GM19193 (cell line): ENCODE data around the gene CNNM1.

Experiments used
- POLR2A ChIP-seq: IDR thresholded peaks from 4 replicates; pipeline ENCODE4 v1.6.1; 2011; ENCODE audit not compliant: insufficient read depth, insufficient read length; ENCODE audit errors: extremely low read depth

The CNNM1 gene

DNA sequence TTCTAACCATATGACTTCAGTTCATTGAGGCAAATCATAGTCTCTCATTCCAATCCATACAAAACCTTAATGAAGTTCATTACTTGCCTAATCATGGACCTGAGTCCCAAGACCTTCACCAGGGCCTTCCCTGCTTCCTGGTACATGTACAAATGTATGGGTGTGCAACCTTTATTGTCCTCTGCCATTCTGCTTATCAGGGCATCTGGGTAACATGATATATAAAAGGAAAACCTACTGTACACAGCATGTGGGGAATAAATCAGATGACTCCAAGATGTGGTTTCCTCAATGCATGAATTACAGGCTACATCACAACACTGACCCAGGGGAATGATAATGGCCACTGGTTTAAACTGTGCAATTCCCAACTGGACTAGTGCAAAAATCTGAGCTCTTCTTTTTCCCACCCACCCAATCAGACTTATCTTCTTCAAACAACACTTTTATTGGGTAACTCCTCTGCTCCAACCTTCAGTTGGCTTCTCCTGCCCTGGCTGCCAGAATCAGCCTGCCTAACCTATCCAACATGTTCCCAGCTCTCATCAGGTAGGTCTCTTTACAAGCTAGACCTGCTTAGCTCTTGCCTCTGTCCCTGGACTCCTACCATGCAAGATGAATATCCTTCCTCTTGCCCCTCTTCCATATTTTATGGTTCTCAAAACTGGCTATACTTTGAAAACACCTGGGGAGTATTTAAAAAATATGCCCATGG is 89.9 kb downstream of the CNNM1 start:
- TF ChIP-seq POLR2A: no peak

DNA sequence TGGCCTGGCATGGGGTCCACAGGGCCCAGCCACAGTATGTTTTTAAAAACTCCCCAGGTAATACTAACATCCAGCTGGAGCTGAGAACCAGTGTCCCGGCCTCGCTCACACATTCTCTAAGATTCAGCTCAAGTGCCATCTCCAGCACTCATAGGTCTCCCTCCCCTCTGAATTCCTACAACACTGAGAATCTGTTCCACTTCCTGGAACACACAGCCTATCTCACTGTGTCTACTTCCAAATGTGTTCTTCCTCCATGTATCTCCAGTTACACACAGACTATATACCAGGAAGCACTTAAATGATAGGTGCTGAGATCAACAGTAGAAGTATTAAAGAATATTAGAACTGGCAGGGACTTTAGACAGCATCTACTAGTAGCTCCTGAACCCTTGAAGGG is 90.5 kb downstream of the CNNM1 start:
- TF ChIP-seq POLR2A: no peak

DNA sequence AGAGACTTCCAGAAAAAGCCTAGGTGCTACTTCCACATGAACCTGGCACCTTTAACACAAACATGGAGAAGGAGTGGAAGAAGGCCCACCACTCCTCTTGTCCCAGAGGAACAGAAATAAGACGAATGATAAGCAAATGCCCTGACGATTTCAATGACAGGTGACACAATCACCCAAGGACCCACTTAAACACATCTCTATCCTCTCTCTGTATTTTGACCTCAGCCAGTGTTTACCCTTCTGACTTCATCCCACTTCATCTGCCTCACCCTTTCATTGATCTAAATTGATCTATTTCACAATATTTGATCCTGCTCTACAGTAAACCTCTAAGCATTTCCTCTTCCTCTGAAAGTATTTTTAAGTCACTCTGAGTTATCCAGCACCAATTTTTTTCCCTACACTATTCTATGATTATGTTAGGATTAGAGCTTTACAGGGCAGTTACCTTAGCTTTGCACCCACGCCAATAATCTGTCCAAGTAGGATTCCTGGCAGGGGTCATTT is 92.1 kb downstream of the CNNM1 start:
- no peak for TF ChIP-seq POLR2A

DNA sequence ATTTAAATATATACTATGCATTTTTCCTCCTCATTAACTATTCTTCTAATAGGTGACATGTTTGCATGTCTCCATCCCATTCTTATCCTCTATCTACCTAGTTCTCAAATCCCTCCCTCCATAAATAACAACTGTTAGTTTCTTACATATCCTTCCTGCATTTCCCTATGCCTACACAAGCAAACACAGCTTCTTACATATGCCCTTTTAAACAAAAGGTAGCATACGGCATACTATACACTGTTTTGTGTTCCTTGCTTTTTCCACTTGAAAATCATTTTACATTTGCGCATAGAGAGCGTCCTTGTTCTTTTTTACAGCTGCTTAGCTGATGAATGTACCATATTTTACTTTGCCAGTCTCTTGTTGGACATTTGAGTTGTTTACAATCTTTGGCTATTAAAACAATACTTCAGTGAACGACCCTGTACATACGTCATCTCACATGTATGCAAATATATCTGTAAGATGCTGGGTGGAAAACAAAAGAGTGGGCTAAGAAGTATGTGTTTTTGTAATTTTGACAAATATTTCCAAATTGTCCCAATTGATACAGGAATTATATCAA is 93.5 kb downstream of the CNNM1 start:
- TF ChIP-seq POLR2A: no peak

DNA sequence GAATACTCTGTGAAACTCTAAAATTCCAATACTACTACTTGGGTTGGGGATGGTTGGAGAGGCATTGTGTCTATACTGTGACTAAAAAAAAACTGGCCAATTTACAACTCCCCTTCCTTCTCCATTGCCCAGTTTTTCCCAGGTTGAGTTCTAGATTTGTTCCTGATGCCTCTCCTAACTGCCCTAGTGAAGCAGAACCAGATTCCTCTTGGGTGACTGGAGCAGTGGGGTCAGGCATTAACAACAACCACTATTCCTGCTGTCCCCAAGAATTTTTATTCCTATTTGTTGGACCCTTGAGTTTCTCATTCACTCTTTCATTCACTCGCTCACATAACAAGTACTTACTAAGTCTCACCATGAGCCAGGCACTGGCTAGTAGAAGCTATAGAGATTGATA is 95.5 kb downstream of the CNNM1 start:
- TF ChIP-seq POLR2A: no peak

DNA sequence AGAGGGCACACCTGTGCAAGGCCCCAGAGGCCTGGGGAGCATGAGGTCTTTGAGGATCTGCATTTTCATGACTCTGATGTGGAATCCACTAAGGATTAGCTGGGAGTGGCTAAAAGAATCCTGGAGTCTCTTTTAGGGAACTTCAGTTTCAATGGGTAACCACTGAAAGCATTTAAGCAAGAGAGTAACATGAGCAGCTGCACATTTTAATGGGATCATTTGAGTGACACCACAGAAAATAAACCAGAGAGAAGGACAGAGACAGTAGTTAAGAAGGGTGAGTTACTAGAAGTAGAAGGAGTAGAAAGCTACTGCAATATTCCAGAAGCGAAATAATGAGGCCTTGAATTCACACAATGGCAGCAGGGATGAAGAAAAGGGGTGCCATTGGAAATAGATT is 96.0 kb downstream of the CNNM1 start:
- TF ChIP-seq POLR2A: no peak

DNA sequence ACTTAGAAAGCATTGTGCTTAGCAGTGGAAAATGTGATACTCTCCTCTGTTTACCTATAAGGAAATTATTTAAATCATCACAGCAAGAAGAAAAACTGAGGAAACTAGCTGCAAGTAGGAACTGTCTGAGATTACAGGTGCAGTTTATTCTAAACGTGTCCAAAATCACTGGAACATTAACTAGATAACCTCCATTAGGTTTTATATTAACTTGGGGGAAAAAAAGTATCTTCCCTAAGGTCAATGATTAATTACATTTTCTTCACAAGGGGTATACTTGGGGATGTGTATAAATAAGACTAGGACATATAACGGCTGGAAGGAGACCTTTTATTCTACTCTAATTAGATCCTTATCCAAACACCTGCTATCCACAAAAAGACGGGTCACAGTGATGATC is 97.5 kb downstream of the CNNM1 start:
- TF ChIP-seq POLR2A: no peak

DNA sequence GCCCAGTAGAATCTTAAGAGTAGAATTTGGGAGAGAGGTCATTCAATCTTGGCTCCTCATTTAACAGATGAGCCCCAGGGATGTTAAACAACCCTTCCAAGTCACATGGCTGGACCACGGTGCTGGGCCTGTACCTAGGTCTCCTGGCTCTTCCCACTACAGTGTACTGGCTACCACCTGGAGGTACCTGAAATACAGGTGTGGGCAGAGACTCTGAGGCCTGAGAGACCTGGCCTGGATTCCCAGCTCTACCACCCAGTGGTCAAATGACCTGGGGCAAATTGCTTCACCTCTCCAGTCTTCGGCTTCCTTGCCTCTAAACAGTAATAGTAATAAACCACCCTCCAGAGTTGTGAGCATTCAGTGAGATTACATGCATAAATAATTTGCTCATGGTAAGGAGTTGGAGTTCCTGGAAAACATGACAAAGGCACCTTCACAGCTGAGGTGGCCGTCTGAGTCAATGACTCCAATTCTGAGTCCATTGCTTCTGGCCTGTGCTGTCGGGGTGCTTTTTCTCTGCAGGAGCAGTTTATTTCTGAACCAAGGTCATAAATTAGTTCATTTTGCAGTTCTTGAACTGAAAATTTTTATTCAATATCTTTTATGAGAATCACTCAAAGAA is 98.5 kb downstream of the CNNM1 start:
- no peak for TF ChIP-seq POLR2A

DNA sequence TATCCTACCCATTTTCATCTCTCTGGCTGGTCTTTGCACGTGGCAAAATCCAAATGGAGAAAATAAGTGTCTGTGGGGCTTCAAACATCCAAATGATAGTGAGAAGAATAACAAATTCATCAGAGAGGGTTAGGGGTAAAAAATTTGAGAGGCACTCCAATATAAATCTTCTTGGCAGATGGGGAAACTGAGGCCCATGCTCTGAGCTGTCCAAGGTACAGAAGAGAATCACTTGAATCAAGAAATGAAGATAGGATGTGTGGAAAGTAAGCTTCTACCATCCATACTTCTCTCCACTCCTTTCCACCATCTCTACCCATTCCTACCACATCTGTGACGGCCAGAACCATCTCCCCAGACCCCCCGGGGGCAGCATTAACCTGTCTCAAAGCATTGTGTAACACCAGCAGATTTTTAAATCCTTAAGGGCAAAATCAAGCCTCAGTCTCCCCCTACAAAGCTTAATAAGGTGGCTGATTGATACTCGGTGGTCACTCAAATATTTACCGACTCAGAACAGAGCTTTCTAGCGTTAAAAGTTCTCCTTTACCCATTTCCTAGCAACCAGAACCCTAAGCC is 100.5 kb downstream of the CNNM1 start:
- no peak for TF ChIP-seq POLR2A

DNA sequence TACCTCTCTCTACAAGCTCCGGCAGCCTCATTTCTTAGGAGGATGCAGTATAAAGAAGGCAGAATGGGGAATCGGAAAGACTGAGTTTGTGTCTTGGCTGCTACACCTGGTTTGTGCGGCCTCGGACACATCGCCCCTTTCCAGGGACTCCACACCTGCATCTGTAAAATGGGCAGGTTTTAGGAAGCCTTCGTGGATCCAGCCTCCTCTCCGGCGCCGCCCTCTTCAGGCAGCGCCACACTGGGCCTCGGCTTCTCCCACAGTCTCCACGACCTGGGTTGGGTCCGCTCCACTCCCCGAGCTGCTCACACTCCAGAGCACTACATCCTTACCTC is 100.9 kb downstream of the CNNM1 start:
- no peak for TF ChIP-seq POLR2A

DNA sequence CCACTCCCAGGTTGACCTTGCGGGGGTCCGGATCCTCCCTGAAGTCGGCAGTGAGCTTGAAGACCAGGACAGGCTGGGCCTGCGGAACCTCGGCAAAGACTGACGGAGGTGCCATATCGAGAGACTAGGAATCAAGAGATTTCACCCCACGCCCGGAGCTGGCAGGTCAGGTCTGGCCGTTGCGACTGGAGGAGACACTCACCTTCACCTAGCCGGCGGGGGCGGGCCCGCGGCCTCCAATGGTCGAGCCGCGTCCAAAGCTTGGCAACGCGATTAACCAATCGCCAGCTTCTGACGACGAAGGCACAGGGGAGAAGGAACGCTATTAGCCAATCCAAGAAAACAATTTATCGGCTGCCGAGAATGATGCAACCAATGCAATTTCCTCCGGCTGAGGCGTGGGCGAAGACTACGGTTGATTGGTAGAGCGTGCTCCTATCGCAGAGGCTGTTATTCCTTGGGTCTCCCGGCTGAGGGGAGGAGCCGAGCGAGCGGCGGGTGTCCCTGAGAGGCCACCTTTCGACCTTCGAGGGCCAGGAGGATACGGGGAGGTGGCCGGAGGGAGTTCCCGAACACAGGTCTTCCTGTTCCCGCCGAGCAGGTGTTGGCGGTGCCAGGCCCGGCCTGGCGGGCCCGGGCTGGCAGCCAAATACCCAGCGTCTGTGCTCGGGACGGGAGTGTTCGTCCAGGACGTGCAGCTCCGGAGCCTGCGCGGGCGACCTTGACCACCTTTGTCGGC is 101.5 kb downstream of the CNNM1 start, which contains the start of gene GOT1:
Gene GOT1 (minus strand): TSS at position 174 of the 739 bp plus-strand sequence. CDS start 59 bp downstream, at position 115.
- peak; percentile 85 for TF ChIP-seq POLR2A

DNA sequence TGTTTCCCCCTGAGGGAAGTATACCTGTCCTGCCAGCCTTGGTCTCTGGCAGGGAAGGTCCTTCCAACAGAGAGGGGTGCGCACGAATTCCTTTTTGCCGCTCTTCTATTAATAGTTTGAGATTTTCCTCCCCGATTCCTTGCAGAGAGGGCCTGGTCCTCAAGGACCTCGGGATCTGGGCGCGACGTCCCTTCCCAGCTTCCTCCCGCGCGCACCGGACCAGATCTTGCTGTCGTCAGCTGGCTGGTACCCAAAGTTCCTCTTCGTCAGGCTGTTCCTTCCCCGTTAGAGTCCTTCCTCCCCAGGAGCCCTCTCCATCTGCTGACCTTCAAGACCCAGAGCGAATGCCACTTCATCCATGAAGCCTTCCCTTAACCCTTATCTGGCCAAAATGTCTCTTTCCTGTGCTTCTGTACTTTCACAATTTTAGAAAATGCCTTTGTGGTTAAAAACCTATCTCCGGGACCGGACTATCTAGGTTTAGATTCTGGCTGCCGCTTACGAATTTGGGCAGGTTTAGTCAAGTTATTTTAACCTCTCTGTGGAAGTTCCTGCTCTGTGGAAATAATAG is 102.1 kb downstream of the CNNM1 start:
- TF ChIP-seq POLR2A: no peak

DNA sequence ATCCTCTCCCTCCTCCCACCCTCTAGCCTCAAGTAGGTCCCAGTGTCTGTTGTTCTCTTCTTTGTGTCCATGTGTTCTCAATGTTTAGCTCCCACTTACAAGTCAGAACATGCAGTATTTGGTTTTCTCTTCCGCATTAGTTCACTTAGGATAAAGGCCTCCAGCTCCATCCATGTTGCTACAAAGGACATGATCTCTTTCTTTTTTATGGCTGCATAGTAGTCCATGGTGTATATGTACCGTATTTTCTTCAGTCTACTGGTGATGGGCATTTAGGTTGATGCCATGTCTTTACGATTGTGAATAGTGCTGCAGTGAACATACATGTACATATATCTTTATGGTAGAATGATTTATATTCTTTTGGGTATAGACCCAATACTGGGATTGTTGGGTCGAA is 102.9 kb downstream of the CNNM1 start:
- TF ChIP-seq POLR2A: no peak

DNA sequence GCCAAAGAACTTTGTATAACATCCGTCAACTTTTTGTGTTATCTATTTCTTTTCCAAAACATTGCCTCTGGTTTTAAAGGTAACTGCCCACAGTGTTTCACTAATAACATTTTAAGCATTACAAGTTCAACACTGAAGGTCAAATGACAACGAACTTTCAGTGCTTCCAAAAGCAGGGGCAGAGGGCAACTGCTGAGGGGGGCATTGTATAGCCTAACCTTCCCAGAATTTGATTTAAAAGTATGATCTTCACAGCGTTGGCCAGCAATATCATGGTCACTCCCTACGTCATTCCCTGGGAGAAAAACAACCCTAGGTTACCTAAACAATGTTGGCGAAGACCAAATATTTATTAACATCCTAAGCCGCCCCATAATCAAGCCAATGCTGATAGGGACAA is 103.7 kb downstream of the CNNM1 start:
- TF ChIP-seq POLR2A: no peak
